NOMO-1 (cell line): ENCODE results near the gene FRMD8.
A peak's percentile ranks its signal among the peaks of the same experiment; 100 is the strongest.
"Not testable (repeated sequence)": the region's sequence is repeated elsewhere in the genome, so short reads cannot be mapped to it uniquely, and the experiment has no call there.

Experiments
- DNase-seq, 2 experiments: peaks; one replicate each; lab custom pipeline; 2025; ENCODE audit not compliant: unreplicated experiment in 2 of 2; lab: John Stamatoyannopoulos, UW

The FRMD8 gene

DNA sequence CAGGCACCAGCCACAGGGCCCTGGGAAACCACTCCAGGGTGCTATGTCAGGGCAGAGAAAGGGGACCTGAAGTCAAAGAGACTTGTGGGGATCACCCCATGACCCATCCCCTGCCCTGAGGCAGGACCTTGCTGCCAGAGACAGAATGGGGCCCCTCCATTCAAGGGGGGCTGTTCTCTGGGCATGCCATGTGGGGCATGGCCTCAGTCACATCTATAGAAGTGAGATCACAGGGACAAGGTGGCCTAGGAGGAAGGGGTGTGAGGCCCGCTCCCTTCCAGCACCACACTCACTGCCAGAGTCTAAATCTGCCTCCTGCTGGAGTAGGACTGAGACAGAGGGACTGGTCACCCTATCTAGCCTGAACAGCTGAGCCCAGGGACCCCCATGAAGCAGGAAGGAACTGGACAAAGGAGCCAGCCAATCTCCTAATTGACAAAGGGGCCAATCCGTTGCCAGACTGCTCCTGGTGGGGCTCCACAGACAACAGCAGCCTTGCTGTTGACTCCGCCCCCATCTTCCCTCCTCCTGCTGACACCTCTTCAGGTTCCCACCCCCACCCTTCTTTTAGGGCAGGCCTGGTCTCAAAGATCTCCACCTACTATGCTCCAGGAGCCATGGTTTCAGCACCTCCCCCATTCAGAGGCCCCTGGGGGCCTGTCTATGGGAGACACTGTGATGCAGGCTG is 62.1 kb downstream of the FRMD8 start:
- DNase-seq, result no peak

DNA sequence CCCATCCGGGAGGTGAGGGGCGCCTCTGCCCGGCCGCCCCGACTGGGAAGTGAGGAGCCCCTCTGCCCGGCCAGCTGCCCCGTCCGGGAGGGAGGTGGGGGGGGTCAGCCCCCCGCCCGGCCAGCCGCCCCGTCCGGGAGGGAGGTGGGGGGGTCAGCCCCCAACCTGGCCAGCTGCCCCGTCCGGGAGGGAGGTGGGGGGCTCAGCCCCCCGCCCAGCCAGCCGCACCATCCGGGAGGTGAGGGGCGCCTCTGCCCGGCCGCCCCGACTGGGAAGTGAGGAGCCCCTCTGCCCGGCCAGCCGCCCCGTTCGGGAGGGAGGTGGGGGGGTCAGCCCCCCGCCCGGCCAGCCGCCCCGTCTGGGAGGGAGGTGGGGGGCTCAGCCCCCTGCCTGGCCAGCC is 64.9 kb downstream of the FRMD8 start:
- not testable (repeated sequence) for DNase-seq

DNA sequence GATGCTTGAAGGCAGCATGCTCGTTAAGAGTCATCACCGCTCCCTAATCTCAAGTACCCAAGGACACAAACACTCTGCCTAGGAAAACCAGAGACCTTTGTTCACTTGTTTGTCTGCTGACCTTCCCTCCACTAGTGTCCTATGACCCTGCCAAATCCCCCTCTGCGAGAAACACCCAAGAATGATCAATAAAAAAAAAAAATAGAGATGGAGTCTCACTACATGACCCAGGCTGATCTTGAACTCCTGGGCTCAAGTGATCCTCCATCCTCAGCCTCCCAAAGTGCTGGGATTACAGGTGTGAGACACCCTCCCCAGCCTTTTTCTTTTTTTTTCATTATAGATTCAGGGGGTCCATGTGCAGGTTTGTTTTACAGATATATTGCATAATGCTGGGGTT is 65.8 kb downstream of the FRMD8 start:
- DNase-seq, result not testable (repeated sequence)

DNA sequence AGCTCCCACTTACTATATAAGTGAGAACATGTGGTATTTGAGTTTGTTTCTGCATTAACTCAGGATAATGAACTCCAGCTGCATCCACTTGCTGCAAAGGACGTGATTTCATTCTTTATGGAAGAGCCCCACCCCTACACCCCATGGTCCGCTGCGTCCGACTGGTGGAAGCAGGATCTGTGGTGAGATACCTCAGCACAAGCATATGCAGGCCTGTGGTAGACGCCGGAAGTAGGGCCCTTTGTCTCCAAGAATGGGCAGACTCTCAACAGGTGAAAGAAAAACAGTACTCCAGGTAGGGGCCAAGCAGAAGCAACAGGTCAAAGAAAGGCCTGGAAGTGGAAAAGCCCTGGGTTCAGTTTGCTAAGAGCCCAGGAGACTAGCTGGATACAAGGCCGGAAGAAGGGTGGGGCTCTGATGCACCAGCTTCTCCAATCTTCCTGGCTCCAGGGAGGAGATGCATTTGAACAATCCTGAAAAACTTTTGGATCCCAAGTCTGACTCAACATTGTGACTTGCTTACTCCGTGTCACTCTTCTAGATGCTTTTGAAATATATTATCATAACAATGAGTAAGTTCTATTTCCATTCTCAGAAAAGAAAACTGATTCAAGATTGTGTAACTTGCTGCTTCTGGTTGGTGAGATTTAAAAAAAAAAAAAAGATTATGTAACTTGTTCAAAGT is 66.5 kb downstream of the FRMD8 start:
- peak in 1 of 2 experiments; percentile 89 for DNase-seq

DNA sequence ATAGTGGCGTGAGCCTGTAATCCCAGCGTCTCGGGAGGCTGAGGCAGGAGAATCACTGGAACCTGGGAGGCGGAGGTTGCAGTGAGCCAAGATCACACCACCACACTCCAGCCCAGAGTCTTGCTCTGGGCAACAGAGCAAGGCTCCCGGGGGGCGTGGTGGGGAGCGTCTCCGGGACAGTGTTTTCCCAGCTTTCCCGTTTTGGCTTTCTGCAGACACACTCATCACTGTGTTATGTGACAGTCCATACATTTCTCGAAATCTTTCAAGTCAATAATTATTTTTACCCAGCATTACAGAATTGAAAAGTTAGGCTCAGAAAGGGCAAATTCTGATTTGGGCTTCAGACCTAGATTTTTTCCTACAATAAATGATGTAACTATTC is 67.9 kb downstream of the FRMD8 start:
- DNase-seq, result no peak

DNA sequence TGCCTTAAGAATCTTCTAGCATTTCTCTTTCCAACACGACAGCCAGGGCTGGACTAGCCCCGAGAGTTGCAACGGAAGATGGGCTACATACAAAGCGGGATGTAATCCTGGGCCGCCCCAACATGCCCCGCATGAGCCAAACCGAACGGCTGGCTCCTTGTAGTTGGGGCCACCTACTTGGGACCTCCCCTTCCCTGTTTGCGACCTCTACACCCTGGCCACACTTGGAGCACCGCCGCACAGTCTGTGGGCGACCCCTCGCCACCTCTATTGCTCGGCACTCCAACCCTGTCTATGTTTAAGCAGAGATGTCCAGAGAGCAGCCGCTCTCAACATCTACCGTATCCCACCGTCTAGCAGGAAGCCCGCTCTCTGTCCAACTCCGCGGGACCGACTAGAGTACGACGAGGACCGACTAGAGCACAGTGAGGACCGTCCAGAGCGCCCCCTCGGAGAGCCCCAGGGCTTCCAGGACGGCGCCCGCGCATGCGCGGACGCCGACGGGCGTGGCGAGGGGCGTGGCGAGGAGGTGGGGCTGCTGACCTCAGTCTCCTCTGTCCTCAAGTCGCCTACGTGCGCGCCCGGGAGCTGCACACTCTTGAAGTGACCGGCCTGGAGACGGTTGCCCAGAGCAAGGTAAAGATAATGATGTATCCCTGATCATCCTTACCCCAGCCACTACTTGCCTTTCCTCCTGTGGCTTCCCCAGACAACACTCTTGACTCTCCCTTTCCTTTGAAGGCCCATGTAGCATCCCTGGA is 68.4 kb downstream of the FRMD8 start:
- peak; percentile 71 to 82 for DNase-seq

DNA sequence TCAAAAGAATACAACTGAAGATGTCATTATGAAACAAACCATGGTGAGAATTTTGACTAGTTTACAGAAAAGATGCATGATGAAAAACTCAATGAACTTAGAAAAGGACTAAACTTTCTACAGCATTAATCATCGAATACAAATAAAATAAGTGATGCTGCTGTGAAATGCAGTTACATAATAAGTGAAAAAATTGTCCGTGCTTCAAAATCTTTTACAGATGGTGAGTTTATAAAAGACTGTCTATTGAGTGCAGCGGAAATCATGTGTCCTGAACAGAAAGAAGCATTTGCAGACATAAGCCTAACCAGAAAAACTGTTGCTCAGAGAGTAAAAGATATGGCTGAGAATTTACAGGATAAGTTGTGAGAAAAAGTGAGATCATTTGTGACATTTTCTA is 70.0 kb downstream of the FRMD8 start:
- DNase-seq, result no peak

DNA sequence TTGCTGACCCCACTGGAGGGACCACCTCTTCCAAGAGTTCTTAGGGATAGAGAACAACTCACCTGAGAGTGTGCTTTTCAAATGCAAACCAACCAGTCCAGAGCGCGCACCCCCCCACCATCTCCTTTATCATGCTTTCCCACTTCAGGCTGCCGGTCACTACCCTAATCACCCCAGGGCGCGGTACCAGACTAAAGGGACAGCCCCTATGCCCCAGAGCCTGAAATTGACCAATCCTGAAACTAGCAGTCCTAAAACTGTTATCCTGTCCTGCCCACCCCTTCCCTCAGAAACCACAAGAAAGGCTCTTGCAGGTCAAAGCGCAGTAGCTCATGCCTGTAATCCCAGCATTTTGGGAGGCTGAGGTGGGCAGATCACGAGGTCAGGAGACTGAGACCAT is 73.1 kb downstream of the FRMD8 start:
- DNase-seq, result no peak
